ENCODE measurements around the gene HIRIP3. TPM values are rescaled to one million over a fixed set of nuclear protein-coding genes. Genes with fewer than 3 reads are reported as not detected.

The HIRIP3 gene
- polyA plus RNA-seq, 1 donor (not counting 4 experiments of a cell fraction or from before 2014, with no cell fraction given): 4.1 TPM

GRCh38 chr16:29985271-29985811 is 10.1 kb downstream of the HIRIP3 start:
- H3K27ac ChIP-seq (ENCODE audit: control insufficient read depth, insufficient read depth, low read length): no peak overlapping the region
- no peak overlapping the region for H2AFZ ChIP-seq (ENCODE audit: control insufficient read depth, low read length)
- H3K9me1 ChIP-seq (ENCODE audit: control insufficient read depth, extremely low read depth, insufficient read depth, low read length): no peaks in the 10 kb centered on the region
- H3K9me3 ChIP-seq (ENCODE audit: control insufficient read depth, low read depth, low read length): no peaks in the 10 kb centered on the region
- TF ChIP-seq EZH2 (IDR thresholded peaks at IDR 0.05; ENCODE audit: low read length) (no peak), CTCF (optimal IDR thresholded peaks at IDR 0.05 in 1 of 3, IDR thresholded peaks at IDR 0.05 in 1 of 3, conservative IDR thresholded peaks at IDR 0.05 in 1 of 3; ENCODE audit: extremely low read depth in 1 of 3, insufficient read depth in 2 of 3, low read length in 3 of 3) (no peak)
- no peaks in the 10 kb centered on the region for H4K20me1 ChIP-seq (ENCODE audit: control insufficient read depth, extremely low read depth, insufficient read depth, low read length)
- DNase-seq (ENCODE audit: low read depth, low spot score) (no peak), FAIRE-seq (no peak)
- H3K9ac ChIP-seq (ENCODE audit: control insufficient read depth, extremely low read depth, insufficient read depth, low read length): no peak overlapping the region
- H3K27me3 ChIP-seq (ENCODE audit: control insufficient read depth, extremely low read depth, insufficient read depth, low read length): no peaks in the 10 kb centered on the region
- no peak overlapping the region for H3K4me2 ChIP-seq (ENCODE audit: control insufficient read depth, extremely low read depth, insufficient read depth, low read depth, low read length)
- H3K36me3 ChIP-seq (ENCODE audit: control insufficient read depth in 2 of 2, extremely low read depth in 1 of 2, insufficient read depth in 2 of 2, low read length in 2 of 2): peaks cover 49 to 63% of the 10 kb centered on the region in 2 experiments
- dilution Hi-C loops (cut with MboI; ENCODE audit: extremely low pct_ligation_motif_present, low sequenced_read_pairs): no loop called here
- no peak overlapping the region for H3K4me3 ChIP-seq (ENCODE audit: control insufficient read depth in 2 of 3, extremely low read depth in 1 of 3, insufficient read depth in 2 of 3, low read depth in 1 of 3, low read length in 3 of 3)
- no peaks in the 10 kb centered on the region for H3K79me2 ChIP-seq (ENCODE audit: control insufficient read depth, insufficient read depth, low read length)
- no peaks in the 10 kb centered on the region for H3K4me1 ChIP-seq (ENCODE audit: control insufficient read depth, extremely low read depth, insufficient read depth, low read length)

DNA sequence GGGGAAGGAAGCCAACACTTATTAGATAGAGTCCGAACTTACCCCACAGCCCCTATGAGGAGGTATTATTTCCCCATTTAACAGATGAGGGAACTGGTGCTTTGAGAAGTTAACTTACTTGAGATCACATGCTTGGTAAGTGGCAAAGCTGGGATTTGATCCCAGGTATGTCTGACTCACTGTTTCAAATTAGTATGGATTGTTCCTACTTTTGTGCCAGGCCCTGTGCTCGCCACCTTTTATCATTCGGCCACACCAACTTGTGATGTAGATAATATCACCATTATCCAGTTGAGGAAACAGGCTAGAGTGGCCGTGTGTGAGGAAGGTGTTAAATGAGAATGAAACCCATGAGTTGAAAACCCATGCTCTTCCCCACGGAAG is 10.7 kb downstream of the HIRIP3 start:
- no peak overlapping the region for H2AFZ ChIP-seq (ENCODE audit: control insufficient read depth, low read length)
- H3K27me3 ChIP-seq (ENCODE audit: control insufficient read depth, extremely low read depth, insufficient read depth, low read length): no peaks in the 10 kb centered on the region
- no peaks in the 10 kb centered on the region for H3K9me1 ChIP-seq (ENCODE audit: control insufficient read depth, extremely low read depth, insufficient read depth, low read length)
- H3K9me3 ChIP-seq (ENCODE audit: control insufficient read depth, low read depth, low read length): no peaks in the 10 kb centered on the region
- no peak overlapping the region for H3K4me2 ChIP-seq (ENCODE audit: control insufficient read depth, extremely low read depth, insufficient read depth, low read depth, low read length)
- FAIRE-seq: no peak
- H3K27ac ChIP-seq (ENCODE audit: control insufficient read depth, insufficient read depth, low read length): no peak overlapping the region
- no peak overlapping the region for H3K4me3 ChIP-seq (ENCODE audit: control insufficient read depth in 2 of 3, extremely low read depth in 1 of 3, insufficient read depth in 2 of 3, low read depth in 1 of 3, low read length in 3 of 3)
- no peak for DNase-seq (ENCODE audit: low read depth, low spot score)
- no peak overlapping the region for H3K9ac ChIP-seq (ENCODE audit: control insufficient read depth, extremely low read depth, insufficient read depth, low read length)
- dilution Hi-C loops (cut with MboI; ENCODE audit: extremely low pct_ligation_motif_present, low sequenced_read_pairs): no loop called here
- TF ChIP-seq CTCF (optimal IDR thresholded peaks at IDR 0.05 in 1 of 3, IDR thresholded peaks at IDR 0.05 in 1 of 3, conservative IDR thresholded peaks at IDR 0.05 in 1 of 3; ENCODE audit: extremely low read depth in 1 of 3, insufficient read depth in 2 of 3, low read length in 3 of 3): no peak
- no peak for TF ChIP-seq EZH2 (IDR thresholded peaks at IDR 0.05; ENCODE audit: low read length)
- no peaks in the 10 kb centered on the region for H4K20me1 ChIP-seq (ENCODE audit: control insufficient read depth, extremely low read depth, insufficient read depth, low read length)
- no peaks in the 10 kb centered on the region for H3K79me2 ChIP-seq (ENCODE audit: control insufficient read depth, insufficient read depth, low read length)
- no peaks in the 10 kb centered on the region for H3K4me1 ChIP-seq (ENCODE audit: control insufficient read depth, extremely low read depth, insufficient read depth, low read length)
- H3K36me3 ChIP-seq (ENCODE audit: control insufficient read depth in 2 of 2, extremely low read depth in 1 of 2, insufficient read depth in 2 of 2, low read length in 2 of 2): peaks cover 55 to 64% of the 10 kb centered on the region in 2 experiments
